Aorta (tissue), 5 donors: Measurements from ENCODE around the gene GJB4. TPM values are rescaled to one million over a fixed set of nuclear protein-coding genes. Genes with fewer than 3 reads are reported as not detected.
"Not testable (repeated sequence)": the region's sequence is repeated elsewhere in the genome, so short reads cannot be mapped to it uniquely, and the experiment has no call there.

Source experiments
- ATAC-seq: fragments of 200-7000 bp; cut with Tn5 transposase; one replicate; pipeline ENCODE4 v1.9.1; 2022; ENCODE audit warnings: moderate library complexity; ENCODE audit not compliant: low FRiP score
- DNase-seq, 2 donors: peaks; one replicate each; pipeline ENCODE4 v3.0.0-alpha.2; 2020
- H3K27ac ChIP-seq, 2 donors: one replicate each; pipeline ENCODE4 v1.5.1; 2013; ENCODE audit warnings: low read length in 2 of 2, mild to moderate bottlenecking in 2 of 2, moderate library complexity in 2 of 2, control low read depth in 1 of 2, inconsistent platforms in 1 of 2, low read depth in 1 of 2
- H3K27me3 ChIP-seq, 2 donors: one replicate each; pipeline ENCODE4 v1.6.1; 2013; ENCODE audit warnings: control low read depth in 1 of 2, low read length in 1 of 2, mild to moderate bottlenecking in 1 of 2, moderate library complexity in 1 of 2; ENCODE audit not compliant: insufficient read depth in 2 of 2, control insufficient read depth in 1 of 2
- H3K36me3 ChIP-seq, 2 donors: one replicate each; pipeline ENCODE4 v1.6.1; 2013; ENCODE audit warnings: control low read depth in 1 of 2, low read length in 1 of 2, mild to moderate bottlenecking in 1 of 2; ENCODE audit not compliant: insufficient read depth in 2 of 2, control insufficient read depth in 1 of 2
- H3K4me1 ChIP-seq, 2 donors: one replicate each; pipeline ENCODE4 v1.6.1; 2013; ENCODE audit warnings: low read length in 2 of 2, control low read depth in 1 of 2, mild to moderate bottlenecking in 1 of 2, moderate library complexity in 1 of 2; ENCODE audit not compliant: insufficient read depth in 2 of 2, control insufficient read depth in 1 of 2
- H3K4me3 ChIP-seq, 2 donors: one replicate each; pipeline ENCODE4 v1.5.1; 2013; ENCODE audit warnings: low read length in 2 of 2, control low read depth in 1 of 2, mild to moderate bottlenecking in 1 of 2
- H3K9me3 ChIP-seq: one replicate; pipeline ENCODE4 v1.6.1; 2013; ENCODE audit warnings: mild to moderate bottlenecking, low read length; ENCODE audit not compliant: control insufficient read depth
- WGBS, 2 donors: extraction: QIAGEN DNeasy Blood & Tissue Kit; methylation state at CpG; one replicate each; pipeline ENCODE4 v1.1.7; 2013; 5-methylcytosine and 5-hydroxymethylcytosine counted together
- intact Hi-C, 2 donors: fragments of 100-400 bp; cut with DNase I; formaldehyde crosslinking; loops; one replicate each; pipeline versions ENCODE4 v1.14.2 to v1.15.0; 2022
- polyA plus RNA-seq, 2 donors: library from polyadenylated mRNA; stranded (reverse); fragments of 200-250 nt; gene quantifications; one replicate each; pipeline ENCODE4 v1.2.3, GENCODE V29; 2013
- total RNA-seq, 2 donors: library from RNA; stranded (reverse); fragmentation: NEBNext Ultra II Directional; extraction: Animal tissue kit (Norgen Biotek cat#: 25700); gene quantifications; one replicate each; pipeline ENCODE4 v1.2.1, GENCODE V29; 2021
- donor health status: healthy with polysubstance abuse.
- donor health status: Bipolar disorder and iron deficiency.
- donor health status: DM: no; HTN: no; CAD: no.
- donor health status: DM: no; HTN: no; CAD: no.
- donor health status: DM: yes; HTN: yes; CAD: no.

Gene GJB4
- total and polyA plus RNA-seq, 4 donors: not detected

- Histone ChIP-seq H3K9me3 (no peaks in the 10 kb centered on the region), H3K36me3 (no peaks in the 10 kb centered on the region), H3K27me3 (no peaks in the 10 kb centered on the region), H3K4me1 (peaks cover 0 to 3% of the 10 kb centered on the region in 2 donors), H3K4me3 (no peak overlapping the region), H3K27ac (no peak overlapping the region)
- 73 to 81% methylated on average over 9 of the region's 9 CpGs for WGBS, 2 donors
- intact Hi-C loops: no loop called here
- DNase-seq (no peak), ATAC-seq (no peak)
Observed at GRCh38 chr1:34808051-34808810, 48.7 kb downstream of the GJB4 start.

DNA sequence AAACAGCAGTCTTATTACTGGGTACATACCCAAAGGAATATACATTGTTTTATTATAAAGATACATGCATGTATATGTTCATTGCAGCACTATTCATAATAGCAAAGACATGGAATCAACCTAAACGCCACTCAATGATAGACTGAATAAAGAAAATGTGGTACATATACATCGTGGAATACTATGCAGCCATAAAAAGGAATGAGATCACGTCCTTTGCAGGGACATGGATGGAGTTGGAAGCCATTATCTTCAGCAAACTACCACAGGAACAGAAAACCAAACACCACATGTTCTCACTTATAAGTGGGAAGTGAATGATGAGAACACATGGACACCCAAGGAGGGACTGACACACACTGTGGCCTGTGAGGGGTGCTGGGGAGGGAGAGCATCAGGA is 51.2 kb downstream of the GJB4 start:
- H3K27me3 ChIP-seq, ATAC-seq, intact Hi-C loops, H3K36me3 ChIP-seq, DNase-seq, H3K9me3 ChIP-seq, H3K4me1 ChIP-seq, H3K27ac ChIP-seq, H3K4me3 ChIP-seq: not testable (repeated sequence)
- WGBS, 2 donors: 95 to 98% methylated on average over 3 of the region's 3 CpGs

Other genes with a start within 250 kb of the GJB4 start
- not detected for gene GJB5, start 4.7 kb upstream of the GJB4 start, total RNA-seq
- gene GJB5, start 4.7 kb upstream of the GJB4 start, polyA plus RNA-seq: not detected
- gene GJB3, start 21.5 kb downstream of the GJB4 start, total RNA-seq: under 1 TPM; 0.21 to 0.42 TPM
- gene GJB3, start 21.5 kb downstream of the GJB4 start, polyA plus RNA-seq: 1 to 10 TPM in 1 of 2 donors, not detected in 1; 1.0 TPM
- gene GJA4, start 33.3 kb downstream of the GJB4 start, total RNA-seq: 10 to 100 TPM; 45.4 to 49.2 TPM
- 10 to 100 TPM; 21.0 to 72.2 TPM for gene GJA4, start 33.3 kb downstream of the GJB4 start, polyA plus RNA-seq
- gene SMIM12, start 100.0 kb downstream of the GJB4 start, total RNA-seq: 10 to 100 TPM; 38.1 to 58.8 TPM
- gene SMIM12, start 100.0 kb downstream of the GJB4 start, polyA plus RNA-seq: 10 to 100 TPM; 38.6 to 46.3 TPM
- gene DLGAP3, start 169.9 kb downstream of the GJB4 start, total RNA-seq: under 1 TPM; 0.19 to 0.36 TPM
- under 1 TPM in 1 of 2 donors, not detected in 1; 0.10 TPM for gene DLGAP3, start 169.9 kb downstream of the GJB4 start, polyA plus RNA-seq
- gene TMEM35B, start 225.6 kb downstream of the GJB4 start, total RNA-seq: 10 to 100 TPM; 25.7 to 40.1 TPM
- 10 to 100 TPM; 32.2 to 53.1 TPM for gene TMEM35B, start 225.6 kb downstream of the GJB4 start, polyA plus RNA-seq